ENCODE measurements around the gene KRTAP4-11.
"Not testable (repeated sequence)": the region's sequence is repeated elsewhere in the genome, so short reads cannot be mapped to it uniquely, and the experiment has no call there.

The KRTAP4-11 gene

DNA sequence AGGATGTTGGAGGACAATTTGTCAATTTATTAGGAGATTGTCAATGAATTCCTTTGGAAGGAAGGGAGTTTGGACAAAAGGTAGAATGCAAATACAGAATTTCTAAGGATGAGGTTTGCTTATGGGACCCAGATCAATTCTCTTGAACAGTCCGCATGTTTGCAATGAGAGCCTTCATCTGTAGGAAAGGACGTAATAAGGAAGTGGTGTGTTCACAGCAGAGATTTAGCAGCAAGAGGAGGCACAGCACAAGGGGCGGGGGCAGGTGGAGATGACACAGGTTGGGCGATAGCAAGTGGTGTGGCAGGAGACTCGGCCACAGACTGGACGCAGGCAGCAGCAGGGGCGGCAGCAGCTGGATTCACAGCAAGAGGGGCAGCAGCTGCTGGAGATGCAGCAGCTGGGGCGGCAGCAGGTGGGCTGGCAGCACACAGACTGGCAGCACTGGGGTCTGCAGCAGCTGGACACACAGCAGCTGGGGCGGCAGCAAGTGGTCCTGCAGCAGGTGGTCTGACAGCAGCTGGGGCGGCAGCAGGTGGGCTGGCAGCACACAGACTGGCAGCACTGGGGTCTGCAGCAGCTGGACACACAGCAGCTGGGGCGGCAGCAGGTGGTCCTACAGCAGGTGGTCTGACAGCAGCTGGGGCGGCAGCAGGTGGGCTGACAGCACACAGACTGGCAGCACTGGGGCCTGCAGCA is 5.3 kb upstream of the KRTAP4-11 start:
- DNase-seq, result peak in 2 of 6 experiments; percentile 23

GRCh38 chr17:41121742-41122141 is 3.6 kb upstream of the KRTAP4-11 start:
- DNase-seq, result no peak

- DNase-seq, result peak in 3 of 6 experiments; percentile 43 to 57 (median 52)
Measured at GRCh38 chr17:41119696-41120690, 1.8 kb upstream of the KRTAP4-11 start.

GRCh38 chr17:41118721-41119120 is 548 bp upstream of the KRTAP4-11 start:
- DNase-seq, result no peak

GRCh38 chr17:41116297-41116696 is 1.9 kb downstream of the KRTAP4-11 start:
- no peak for DNase-seq

- no peak for DNase-seq
Measured at GRCh38 chr17:41111151-41111885, 6.9 kb downstream of the KRTAP4-11 start.

DNA sequence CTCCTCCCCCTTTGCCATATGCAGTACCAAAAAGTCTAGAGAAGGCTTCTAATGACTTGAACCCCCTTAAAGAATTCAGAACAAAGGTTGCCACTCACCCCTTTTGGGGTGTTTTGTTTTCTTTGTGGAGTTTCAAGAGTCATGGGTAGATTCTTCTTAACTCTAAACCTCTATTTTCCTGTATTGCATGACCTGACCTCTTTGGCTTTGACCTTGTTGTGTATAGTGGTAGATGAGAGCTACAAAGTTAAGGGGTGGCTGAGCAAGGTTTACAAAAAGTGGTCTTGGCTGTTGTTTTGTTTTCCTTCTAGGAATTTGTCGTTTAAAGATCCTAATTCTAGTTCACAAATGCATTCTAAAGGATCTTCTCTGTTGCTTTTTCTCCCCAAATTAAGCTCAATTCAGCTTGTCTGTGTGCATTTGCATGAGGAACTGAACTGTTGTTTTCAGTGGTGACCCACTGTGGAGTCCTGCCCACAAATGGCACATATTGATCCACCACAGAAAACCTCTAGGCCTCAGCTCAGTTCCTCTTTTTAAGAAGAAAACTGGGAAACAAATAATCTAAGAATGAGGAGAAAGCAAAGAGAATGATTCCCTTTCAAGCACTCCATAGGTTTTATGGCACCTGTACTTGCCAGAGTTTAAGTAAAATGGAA is 9.3 kb downstream of the KRTAP4-11 start:
- not testable (repeated sequence) for DNase-seq

DNA sequence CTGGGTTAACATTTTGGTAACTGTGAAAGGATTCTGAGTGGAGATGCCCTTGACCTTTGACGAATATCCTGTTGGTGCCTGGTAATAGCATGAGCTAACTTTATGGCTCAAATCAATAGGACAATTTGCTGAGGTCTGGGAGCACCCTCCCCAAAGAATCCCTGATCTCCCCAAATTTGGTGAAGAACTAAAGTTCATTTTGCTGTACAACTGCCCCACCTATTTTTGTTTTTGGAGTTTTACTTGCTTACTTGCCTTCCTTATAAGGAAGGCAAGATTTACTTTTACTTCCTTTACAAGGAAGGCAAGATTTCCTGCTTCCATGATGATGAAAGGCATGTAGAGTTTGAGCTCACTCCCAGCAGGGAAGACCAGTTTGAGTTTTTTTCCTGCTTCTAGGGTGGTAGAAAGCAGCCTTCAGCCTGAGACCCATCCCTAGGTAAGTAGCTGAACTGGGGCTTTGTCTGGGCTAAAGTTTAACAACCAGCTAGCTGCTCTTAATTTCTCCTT is 10.2 kb downstream of the KRTAP4-11 start:
- no peak for DNase-seq

- not testable (repeated sequence) for DNase-seq
Measured at GRCh38 chr17:41105347-41105746, 12.8 kb downstream of the KRTAP4-11 start, which contains the start of gene KRTAP4-9. KRTAP4-9 (plus strand) TSS chr17:41105389; CDS start chr17:41105389, 0 bp downstream.

GRCh38 chr17:41104386-41105038 is 13.7 kb downstream of the KRTAP4-11 start:
- not testable (repeated sequence) for DNase-seq

- DNase-seq, result no peak
Measured at GRCh38 chr17:41103896-41104295, 14.3 kb downstream of the KRTAP4-11 start.

DNA sequence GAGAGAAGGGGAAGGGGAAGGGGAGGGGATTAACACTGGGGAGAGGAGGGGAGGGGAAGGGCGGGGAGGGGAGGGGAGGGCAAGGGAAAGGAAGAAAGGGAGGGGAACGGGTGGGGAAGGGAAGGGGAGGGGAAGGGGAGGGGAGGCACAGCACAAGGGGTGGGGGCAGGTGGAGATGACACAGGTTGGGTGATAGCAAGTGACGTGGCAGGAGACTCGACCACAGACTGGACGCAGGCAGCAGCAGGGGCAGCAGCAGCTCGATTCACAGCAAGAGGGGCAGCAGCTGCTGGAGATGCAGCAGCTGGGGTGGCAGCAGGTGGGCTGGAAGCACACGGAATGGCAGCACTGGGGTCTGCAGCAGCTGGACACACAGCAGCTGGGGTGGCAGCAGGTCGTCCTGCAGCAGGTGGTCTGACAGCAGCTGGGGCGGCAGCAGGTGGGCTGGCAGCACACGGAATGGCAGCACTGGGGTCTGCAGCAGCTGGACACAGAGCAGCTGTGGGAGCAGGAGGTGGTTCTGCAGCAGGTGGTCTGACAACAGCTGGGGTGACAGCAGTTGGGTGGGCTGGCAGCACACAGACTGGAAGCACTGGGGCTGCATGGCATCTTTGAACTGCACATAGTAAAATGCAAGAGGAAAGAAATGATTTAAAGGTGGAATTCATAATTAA is 16.4 kb downstream of the KRTAP4-11 start, which contains the start of gene KRTAP4-16:
Gene KRTAP4-16 (minus strand): TSS at position 624 of the 674 bp plus-strand sequence. CDS start 0 bp downstream, at position 624.
- no peak for DNase-seq

DNA sequence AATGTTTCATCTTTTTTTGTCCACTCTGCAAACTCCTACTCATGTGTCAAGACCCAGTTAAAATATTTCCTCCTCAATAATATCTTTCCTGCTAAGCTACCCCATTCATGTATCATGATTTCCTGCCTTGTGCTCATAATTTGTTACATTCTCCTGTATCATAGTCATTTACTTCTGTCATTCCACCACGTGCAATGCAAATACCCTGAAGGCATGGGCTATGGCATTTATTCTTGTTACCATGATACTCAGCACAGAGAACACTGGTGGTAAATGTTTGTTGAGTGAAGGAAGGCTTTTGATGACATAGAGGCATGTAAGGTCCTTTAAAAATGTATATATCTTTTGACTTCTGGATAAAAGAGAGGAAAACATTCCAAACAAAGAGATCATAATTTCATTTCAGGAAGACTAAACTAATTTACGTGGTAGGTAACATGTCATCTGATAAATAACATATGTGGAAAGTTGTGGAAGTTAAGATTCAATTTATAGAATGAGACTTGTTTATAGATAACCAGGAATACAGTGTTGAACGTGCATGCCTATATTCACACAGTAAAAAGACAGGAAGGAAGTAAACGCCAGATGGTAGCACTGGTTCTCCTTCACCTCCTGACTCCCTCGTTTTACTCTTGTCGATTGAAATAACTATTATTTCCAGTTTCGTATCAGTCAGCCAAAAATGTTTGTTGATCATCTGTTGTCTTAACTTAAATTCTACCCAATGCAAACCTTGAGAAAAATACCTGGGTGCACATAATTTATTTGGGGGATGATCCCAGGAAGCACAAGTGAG is 18.3 kb downstream of the KRTAP4-11 start:
- peak in 1 of 6 experiments; percentile 3 for DNase-seq

DNA sequence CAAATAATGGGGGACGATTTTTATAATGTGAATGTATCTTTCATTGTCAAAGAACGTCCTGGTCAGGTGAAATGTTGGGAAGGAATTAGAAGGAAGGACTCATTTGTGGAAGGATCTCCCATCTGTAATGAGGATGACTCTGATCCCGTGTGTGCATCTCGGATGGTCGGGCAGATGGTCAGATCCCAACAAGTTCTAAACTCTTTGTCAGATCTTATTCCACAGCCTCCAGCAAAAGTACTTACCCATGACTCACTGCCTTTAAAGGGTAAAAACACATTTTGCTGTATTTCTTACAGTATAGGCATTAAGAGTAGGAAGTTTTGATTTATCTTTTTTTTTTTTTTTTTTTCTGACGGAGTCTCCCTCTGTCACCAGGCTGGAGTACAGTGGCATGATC is 19.7 kb downstream of the KRTAP4-11 start:
- no peak for DNase-seq

DNA sequence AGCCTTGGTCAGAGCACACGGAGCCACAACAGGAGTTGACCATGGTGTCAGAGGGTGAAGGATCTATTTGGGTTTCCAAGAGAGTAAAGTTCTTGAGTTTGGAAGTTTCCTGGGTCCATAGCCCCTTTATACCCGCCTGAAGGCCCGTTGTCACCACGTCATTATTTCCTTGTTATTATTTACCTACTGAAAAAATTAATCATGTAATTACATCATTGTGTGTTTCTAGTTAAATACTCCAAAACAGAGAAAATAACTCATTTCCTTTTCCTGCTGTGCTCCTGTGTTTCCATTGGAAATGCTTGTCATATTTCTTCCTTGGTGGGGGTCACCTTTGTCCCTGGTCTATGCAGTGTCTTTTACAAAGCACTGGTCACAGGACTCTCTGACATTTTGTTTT is 20.1 kb downstream of the KRTAP4-11 start, which contains the start of gene KRTAP4-8:
Gene KRTAP4-8 (minus strand): TSS at position 101 of the 400 bp plus-strand sequence. CDS start 58 bp downstream, at position 43.
- DNase-seq, result no peak

- DNase-seq, result no peak
Measured at GRCh38 chr17:41096055-41096454, 22.1 kb downstream of the KRTAP4-11 start.

- not testable (repeated sequence) for DNase-seq
Measured at GRCh38 chr17:41088760-41089352, 29.3 kb downstream of the KRTAP4-11 start.

GRCh38 chr17:41084100-41084856 is 33.9 kb downstream of the KRTAP4-11 start, which contains the start of gene KRTAP4-7:
KRTAP4-7 (plus strand) TSS chr17:41084150; CDS start chr17:41084207, 57 bp downstream.
- DNase-seq, result not testable (repeated sequence)
